Colonic mucosa (tissue), 4 donors: ENCODE results near the gene PTCD1. TPM values are rescaled to one million over a fixed set of nuclear protein-coding genes. Genes with fewer than 3 reads are reported as not detected.
"Not testable (repeated sequence)": the region's sequence is repeated elsewhere in the genome, so short reads cannot be mapped to it uniquely, and the experiment has no call there.

Experiments
- DNase-seq: peaks from one replicate; pipeline ENCODE4 v3.0.0-alpha.2; 2020
- H3K27ac ChIP-seq: fragments of 200-600 bp; one replicate; pipeline ENCODE4 v1.8.0; 2021
- H3K27me3 ChIP-seq: fragments of 200-600 bp; one replicate; pipeline ENCODE4 v1.8.0; 2021
- H3K36me3 ChIP-seq: fragments of 200-600 bp; one replicate; pipeline ENCODE4 v1.8.0; 2021
- H3K4me1 ChIP-seq: fragments of 200-600 bp; one replicate; pipeline ENCODE4 v1.8.0; 2021; ENCODE audit warnings: mild to moderate bottlenecking
- H3K4me3 ChIP-seq: fragments of 200-600 bp; one replicate; pipeline ENCODE4 v1.8.0; 2021
- H3K9ac ChIP-seq, 2 donors: one replicate each; pipeline ENCODE4 v1.7.0; 2013; ENCODE audit warnings: control low read depth in 2 of 2, low read depth in 2 of 2, low read length in 2 of 2
- H3K9me3 ChIP-seq: fragments of 200-600 bp; one replicate; pipeline ENCODE4 v1.8.0; 2021
- intact Hi-C: fragments of 100-400 bp; cut with DNase I; formaldehyde crosslinking; loops from one replicate; pipeline ENCODE4 v1.14.1; 2022
- total RNA-seq, 2 donors: library from RNA; stranded (reverse); fragmentation: NEBNext Ultra II Directional in 1 of 2; extraction: Animal tissue kit (Norgen Biotek cat#: 25700) in 1 of 2; gene quantifications; one replicate each; pipeline ENCODE4 v1.2.1, GENCODE V29; 2021
- TF ChIP-seq, protein P1 (sequence below): fragments of 200-600 bp; IDR thresholded peaks from one replicate; pipeline ENCODE4 v1.8.0; 2022; ENCODE audit warnings: antibody characterized with exemption, mild to moderate bottlenecking
- donor health status: healthy.
- donor health status: DM: no; HTN: no; CAD: no.
- donor health status: DM: no; HTN: no; CAD: no.

PTCD1 gene
- total RNA-seq, 2 donors from 2014 or later: 4.5 to 7.6 TPM

DNA sequence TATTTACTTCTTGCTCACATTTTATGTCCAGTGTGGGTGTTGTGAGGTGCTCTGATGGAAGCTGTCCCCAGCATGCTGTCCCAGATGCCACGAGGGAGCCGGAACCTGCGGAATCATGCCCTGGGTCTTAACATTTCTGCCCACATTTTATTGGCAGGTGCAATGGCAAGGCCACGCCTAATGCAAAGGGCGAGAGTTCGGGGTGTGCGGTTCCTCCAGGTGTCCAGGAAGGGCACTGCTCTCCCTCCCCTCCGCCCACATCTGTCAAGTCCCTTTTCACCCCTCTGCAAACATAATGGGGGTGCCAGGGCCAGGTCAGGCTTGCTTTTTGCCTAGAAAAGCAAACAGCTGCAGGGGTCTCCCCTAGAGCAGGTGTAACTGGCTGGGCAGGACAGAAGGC lies 46.6 kb downstream of the PTCD1 start:
- H3K27me3 ChIP-seq: no peaks in the 10 kb centered on the region
- TF ChIP-seq, protein P1, sequence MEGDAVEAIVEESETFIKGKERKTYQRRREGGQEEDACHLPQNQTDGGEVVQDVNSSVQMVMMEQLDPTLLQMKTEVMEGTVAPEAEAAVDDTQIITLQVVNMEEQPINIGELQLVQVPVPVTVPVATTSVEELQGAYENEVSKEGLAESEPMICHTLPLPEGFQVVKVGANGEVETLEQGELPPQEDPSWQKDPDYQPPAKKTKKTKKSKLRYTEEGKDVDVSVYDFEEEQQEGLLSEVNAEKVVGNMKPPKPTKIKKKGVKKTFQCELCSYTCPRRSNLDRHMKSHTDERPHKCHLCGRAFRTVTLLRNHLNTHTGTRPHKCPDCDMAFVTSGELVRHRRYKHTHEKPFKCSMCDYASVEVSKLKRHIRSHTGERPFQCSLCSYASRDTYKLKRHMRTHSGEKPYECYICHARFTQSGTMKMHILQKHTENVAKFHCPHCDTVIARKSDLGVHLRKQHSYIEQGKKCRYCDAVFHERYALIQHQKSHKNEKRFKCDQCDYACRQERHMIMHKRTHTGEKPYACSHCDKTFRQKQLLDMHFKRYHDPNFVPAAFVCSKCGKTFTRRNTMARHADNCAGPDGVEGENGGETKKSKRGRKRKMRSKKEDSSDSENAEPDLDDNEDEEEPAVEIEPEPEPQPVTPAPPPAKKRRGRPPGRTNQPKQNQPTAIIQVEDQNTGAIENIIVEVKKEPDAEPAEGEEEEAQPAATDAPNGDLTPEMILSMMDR: no peak
- intact Hi-C loops: no loop called here
- H3K9me3 ChIP-seq: no peaks in the 10 kb centered on the region
- H3K4me3 ChIP-seq: peak overlapping the region; percentile 40
- peak overlapping the region in 1 of 2 donors; percentile 72 for H3K9ac ChIP-seq
- peak overlapping the region; percentile 54 for H3K27ac ChIP-seq
- peaks cover 17% of the 10 kb centered on the region for H3K36me3 ChIP-seq
- peak; percentile 53 for DNase-seq
- H3K4me1 ChIP-seq: peaks cover 7% of the 10 kb centered on the region

DNA sequence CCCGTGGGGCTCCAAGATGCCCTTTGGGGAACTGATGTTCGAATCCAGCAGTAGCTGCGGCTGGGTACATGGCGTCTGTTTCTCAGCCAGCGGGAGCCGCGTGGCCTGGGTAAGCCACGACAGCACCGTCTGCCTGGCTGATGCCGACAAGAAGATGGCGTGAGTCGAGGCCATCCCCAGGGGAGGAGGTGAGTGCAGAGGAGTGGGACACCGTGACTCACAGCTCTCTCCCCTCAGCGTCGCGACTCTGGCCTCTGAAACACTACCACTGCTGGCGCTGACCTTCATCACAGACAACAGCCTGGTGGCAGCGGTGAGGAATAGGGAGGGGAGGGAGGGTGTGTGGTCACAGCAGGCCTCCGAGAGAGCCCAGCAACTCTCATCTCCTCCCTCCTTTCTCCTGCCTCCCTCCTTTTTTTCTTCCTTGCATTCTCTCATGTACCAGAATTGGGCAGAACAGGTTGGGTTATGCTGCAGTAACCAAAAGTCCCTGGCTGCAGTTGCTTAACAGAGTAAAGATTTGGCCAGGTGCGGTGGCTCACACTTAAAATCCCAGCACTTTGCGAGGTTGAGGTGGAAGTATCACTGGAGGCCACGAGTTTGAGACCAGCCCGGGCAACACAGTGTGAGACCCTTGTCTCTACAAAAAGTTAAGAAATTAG lies 47.5 kb downstream of the PTCD1 start:
- H3K4me1 ChIP-seq: peaks cover 7% of the 10 kb centered on the region
- H3K4me3 ChIP-seq: no peak overlapping the region
- H3K36me3 ChIP-seq: peaks cover 16% of the 10 kb centered on the region
- intact Hi-C loops: no loop called here
- no peak overlapping the region for H3K27ac ChIP-seq
- H3K9me3 ChIP-seq: no peaks in the 10 kb centered on the region
- DNase-seq: no peak
- no peaks in the 10 kb centered on the region for H3K27me3 ChIP-seq
- no peak overlapping the region for H3K9ac ChIP-seq
- TF ChIP-seq, protein P1: no peak

DNA sequence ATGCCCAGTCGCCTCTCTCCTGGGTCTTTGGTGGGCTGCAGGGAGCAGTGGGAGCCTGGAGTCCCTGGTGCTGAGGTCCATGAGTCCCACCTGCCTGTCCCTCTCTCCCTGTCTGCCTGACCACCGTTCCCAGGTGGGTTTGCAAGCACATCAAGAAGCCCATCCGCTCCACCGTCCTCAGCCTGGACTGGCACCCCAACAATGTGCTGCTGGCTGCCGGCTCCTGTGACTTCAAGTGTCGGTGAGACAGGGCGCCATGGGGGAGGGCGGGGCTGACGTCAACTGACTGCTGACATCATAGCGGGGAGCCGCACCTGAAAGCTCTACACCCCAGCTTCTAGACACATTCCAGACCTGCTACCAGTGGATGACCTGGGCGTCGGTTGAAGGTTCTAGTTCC lies 48.8 kb downstream of the PTCD1 start:
- peaks cover 16% of the 10 kb centered on the region for H3K36me3 ChIP-seq

DNA sequence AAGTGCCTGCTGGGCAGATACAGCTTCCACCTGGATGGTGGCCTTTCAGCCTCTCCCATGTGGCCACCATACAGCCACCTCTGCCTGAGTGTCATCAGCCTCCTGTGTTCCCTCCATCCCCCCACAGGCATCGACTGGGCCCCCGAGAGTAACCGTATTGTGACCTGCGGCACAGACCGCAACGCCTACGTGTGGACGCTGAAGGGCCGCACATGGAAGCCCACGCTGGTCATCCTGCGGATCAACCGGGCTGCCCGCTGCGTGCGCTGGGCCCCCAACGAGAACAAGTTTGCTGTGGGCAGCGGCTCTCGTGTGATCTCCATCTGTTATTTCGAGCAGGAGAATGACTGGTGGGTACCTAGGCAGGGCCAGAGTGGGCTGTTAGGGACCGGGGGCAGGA lies 50.7 kb downstream of the PTCD1 start:
- no peak overlapping the region for H3K4me3 ChIP-seq
- DNase-seq: no peak
- H3K9me3 ChIP-seq: no peaks in the 10 kb centered on the region
- intact Hi-C loops: no loop called here
- peaks cover 8% of the 10 kb centered on the region for H3K36me3 ChIP-seq
- H3K27ac ChIP-seq: no peak overlapping the region
- TF ChIP-seq, protein P1: no peak
- no peak overlapping the region for H3K9ac ChIP-seq
- H3K27me3 ChIP-seq: no peaks in the 10 kb centered on the region
- H3K4me1 ChIP-seq: peaks cover 7% of the 10 kb centered on the region

More for the DNA sequence above, 48.8 kb downstream of the PTCD1 start:
- TF ChIP-seq, protein P1: no peak
- Histone ChIP-seq H3K27me3 (no peaks in the 10 kb centered on the region), H3K27ac (no peak overlapping the region), H3K4me3 (no peak overlapping the region), H3K9me3 (no peaks in the 10 kb centered on the region), H3K4me1 (peaks cover 7% of the 10 kb centered on the region), H3K9ac (no peak overlapping the region)
- intact Hi-C loops: no loop called here
- DNase-seq: no peak

DNA sequence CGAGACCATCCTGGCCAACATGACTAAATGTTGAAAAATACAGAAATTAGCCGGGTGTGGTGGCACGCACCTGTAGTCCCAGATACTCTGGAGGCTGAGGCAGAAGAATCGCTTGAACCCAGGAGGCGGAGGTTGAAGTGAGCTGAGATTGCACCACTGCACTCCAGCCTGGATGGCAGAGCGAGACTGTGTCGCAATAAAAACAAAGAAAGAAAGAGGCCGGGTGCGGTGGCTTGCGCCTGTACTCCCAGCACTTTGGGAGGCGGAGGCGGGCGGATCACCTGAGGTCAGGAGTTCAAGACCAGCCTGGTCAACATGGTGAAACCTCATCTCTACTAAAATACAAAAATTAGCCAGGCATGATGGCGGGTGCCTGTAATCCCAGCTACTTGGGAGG lies 51.4 kb downstream of the PTCD1 start:
- intact Hi-C loops, H3K4me1 ChIP-seq, H3K9me3 ChIP-seq, DNase-seq, H3K4me3 ChIP-seq, H3K9ac ChIP-seq, H3K27me3 ChIP-seq, H3K27ac ChIP-seq, H3K36me3 ChIP-seq: not testable (repeated sequence)

DNA sequence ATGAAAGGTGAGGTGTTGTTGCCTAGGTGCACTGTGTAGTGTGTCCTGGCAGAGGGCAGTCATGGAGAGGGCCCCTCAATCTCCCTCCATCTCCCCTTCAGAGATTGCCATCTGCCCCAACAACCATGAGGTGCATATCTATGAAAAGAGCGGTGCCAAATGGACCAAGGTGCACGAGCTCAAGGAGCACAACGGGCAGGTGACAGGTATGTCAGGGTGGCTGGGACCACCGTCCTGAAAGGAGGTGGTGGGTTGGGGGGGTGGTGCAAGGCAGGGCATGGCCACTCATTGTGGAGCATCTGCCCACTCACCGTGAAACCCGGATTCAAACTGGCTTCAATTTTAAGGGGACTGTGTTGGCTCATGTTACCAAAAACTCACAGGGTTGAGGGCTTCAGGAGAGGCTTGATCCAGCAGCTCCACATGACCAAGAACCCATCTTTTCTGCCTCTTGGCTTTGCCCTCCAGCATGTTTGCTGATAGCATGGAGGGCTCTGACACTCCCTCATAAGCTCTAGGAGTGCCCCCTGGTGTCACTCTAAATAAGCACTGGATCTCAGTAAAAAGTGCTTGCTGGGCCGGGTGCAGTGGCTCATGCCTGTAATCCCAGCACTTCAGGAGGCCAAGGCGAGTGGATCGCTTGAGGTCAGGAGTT lies 51.9 kb downstream of the PTCD1 start:
- Histone ChIP-seq H3K4me3 (no peak overlapping the region), H3K27ac (no peak overlapping the region), H3K27me3 (no peaks in the 10 kb centered on the region), H3K4me1 (no peaks in the 10 kb centered on the region), H3K9ac (no peak overlapping the region), H3K36me3 (peaks cover 8% of the 10 kb centered on the region), H3K9me3 (no peaks in the 10 kb centered on the region)
- TF ChIP-seq, protein P1: no peak
- intact Hi-C loops: no loop called here
- no peak for DNase-seq
